ENCODE results near the gene CRAMP1.
"Not testable (repeated sequence)": the region's sequence is repeated elsewhere in the genome, so short reads cannot be mapped to it uniquely, and the experiment has no call there.

The CRAMP1 gene

DNA sequence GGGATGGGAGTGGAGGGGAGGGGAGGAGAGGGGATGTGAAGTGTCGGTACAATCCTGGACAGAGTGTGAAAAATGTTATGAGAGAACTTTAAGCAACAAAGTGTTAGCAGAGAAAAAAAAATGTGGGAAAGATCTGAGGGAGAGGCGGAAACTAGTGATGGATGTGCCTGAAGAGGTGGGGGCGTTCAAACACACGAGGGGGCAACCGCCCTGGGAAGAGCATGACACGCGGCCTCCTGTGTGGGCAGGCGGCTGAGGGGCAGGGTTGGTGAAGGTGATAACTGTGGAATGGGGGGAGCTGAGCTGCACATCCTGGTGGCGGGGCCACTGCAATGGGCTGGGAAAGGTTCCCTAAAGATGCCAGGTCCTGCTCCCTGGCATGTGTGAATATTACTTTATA lies 30.4 kb upstream of the CRAMP1 start:
- Mint-ChIP-seq H3K9me3 (peaks cover 4 to 6% of the 10 kb centered on the region in 2 donors), H3K4me3 (no peak overlapping the region), H3K27ac (no peak overlapping the region), H3K36me3 (peaks cover 8 to 33% of the 10 kb centered on the region in 2 donors), H3K4me1 (no peaks in the 10 kb centered on the region), H3K27me3 (no peaks in the 10 kb centered on the region)
- no peak for ATAC-seq (replicated peaks)
- DNase-seq: no peak

- Mint-ChIP-seq H3K27ac (no peak overlapping the region), H3K27me3 (no peaks in the 10 kb centered on the region), H3K4me1 (no peaks in the 10 kb centered on the region), H3K9me3 (peaks cover 4 to 6% of the 10 kb centered on the region in 2 donors), H3K4me3 (no peak overlapping the region), H3K36me3 (peaks cover 8 to 37% of the 10 kb centered on the region in 2 donors)
- ATAC-seq (replicated peaks) (no peak), DNase-seq (no peak)
These were observed 29.0 kb upstream of the CRAMP1 start for GRCh38 chr16:1583180-1583579.

- Mint-ChIP-seq H3K4me1 (no peaks in the 10 kb centered on the region), H3K27me3 (no peaks in the 10 kb centered on the region), H3K9me3 (peaks cover 4 to 6% of the 10 kb centered on the region in 2 donors), H3K27ac (peak overlapping the region; percentile 83), H3K4me3 (no peak overlapping the region), H3K36me3 (peaks cover 8 to 32% of the 10 kb centered on the region in 2 donors)
- DNase-seq (no peak), ATAC-seq (replicated peaks) (no peak)
These were observed 27.2 kb upstream of the CRAMP1 start for GRCh38 chr16:1584926-1585484.

DNA sequence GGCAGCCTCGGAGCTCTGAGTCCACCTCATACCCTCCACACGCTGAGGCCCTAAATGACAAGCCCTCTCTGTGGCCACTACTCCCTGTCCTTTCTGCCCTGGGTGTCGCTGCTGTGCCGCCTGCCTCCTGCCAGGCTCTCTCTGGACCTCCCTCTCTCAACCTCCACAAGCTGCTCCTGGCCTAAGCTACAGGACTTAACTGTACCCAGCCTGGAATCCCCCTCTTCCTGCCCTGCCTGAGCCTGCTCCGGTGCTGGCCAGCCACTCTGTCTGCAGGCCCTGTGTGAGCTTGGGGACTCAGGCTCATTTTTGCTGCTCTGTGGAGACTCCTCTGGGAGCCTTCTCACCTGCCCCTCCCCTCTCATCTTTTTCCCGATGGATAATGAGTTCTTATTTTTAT lies 21.8 kb upstream of the CRAMP1 start:
- H3K4me1 Mint-ChIP-seq: no peaks in the 10 kb centered on the region
- DNase-seq: no peak
- no peak overlapping the region for H3K4me3 Mint-ChIP-seq
- no peaks in the 10 kb centered on the region for H3K27me3 Mint-ChIP-seq
- H3K36me3 Mint-ChIP-seq: peaks cover 0 to 6% of the 10 kb centered on the region in 2 donors
- no peak for ATAC-seq (replicated peaks)
- no peak overlapping the region for H3K27ac Mint-ChIP-seq
- H3K9me3 Mint-ChIP-seq: no peaks in the 10 kb centered on the region

DNA sequence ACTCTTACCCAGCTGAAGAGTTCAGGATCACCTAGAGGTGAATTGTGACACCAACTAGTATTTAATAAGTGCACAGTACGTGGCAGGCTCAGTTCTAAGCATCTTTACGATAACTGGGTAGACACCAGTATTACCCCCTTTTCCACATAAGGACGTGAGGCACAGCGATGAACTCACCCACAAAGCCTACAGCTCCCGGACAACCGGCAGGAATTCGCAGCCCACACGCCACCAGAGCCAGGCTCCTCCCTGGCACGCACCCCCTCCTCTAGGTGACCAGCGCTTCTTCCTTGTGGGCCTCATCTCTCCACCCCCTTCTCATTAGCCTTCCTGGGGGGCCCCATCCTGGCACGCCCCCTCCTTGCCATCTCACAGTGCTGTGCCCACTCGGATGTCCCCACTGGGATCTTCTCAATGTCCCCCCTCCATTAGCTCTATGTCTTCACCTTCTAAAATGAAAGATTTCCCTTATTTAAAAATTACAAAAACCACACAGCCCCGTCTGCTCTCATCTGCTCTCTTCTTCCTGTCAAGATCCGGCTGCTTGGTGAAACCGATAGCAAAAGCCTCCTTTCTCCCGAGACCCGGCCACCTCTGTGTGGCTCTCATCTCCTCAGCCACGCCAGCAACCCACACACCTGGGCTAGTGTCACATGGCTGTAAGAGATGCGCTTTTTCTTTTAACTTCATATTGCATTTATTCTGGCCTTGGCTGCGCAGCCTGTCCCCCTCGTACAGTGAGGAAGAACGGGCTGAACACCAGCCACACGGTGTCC lies 21.0 kb upstream of the CRAMP1 start:
- DNase-seq (no peak), ATAC-seq (replicated peaks) (no peak)
- Mint-ChIP-seq H3K27me3 (no peaks in the 10 kb centered on the region), H3K27ac (no peak overlapping the region), H3K36me3 (peaks cover 0 to 6% of the 10 kb centered on the region in 2 donors), H3K9me3 (no peaks in the 10 kb centered on the region), H3K4me1 (no peaks in the 10 kb centered on the region), H3K4me3 (no peak overlapping the region)

DNA sequence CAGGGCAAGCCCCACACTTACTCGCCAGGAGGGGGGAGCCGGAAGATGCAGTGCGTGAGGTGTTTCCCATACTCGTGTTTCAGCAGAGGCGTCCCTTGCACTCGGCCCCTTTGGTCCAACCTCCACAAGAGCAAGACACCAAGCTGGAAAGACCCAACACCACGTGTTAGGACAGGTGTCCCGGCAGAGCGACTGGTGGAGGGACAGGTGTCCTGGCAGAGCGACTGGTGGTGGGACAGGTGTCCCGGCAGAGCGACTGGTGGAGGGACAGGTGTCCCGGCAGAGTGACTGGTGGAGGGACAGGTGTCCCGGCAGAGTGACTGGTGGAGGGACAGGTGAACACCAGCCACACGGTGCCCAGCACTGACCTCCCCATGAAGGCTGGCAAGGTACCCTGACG lies 19.7 kb upstream of the CRAMP1 start:
- Mint-ChIP-seq H3K4me1 (no peaks in the 10 kb centered on the region), H3K27ac (no peak overlapping the region)

DNA sequence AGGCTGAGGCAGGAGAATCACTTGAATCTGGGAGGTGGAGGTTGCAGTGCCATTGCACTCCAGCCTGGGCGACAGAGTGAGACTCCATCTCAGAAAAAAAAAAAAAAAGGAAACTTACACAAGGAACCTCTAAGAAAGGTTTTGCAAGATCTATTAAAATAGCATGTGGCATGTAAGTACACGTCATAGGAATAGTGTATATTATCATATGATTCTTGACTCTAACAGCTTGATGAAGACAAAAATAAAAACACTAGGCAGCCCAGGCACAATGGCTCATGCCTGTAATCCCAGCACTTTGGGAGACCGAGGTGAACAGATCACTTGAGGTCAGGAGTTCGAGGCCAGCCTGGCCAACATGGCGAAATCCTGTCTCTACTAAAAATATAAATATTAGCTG lies 16.6 kb upstream of the CRAMP1 start:
- not testable (repeated sequence) for H3K36me3 Mint-ChIP-seq; DNase-seq; H3K27me3 Mint-ChIP-seq; H3K4me3 Mint-ChIP-seq; H3K4me1 Mint-ChIP-seq; ATAC-seq (replicated peaks); H3K9me3 Mint-ChIP-seq; H3K27ac Mint-ChIP-seq

More for the DNA sequence above, 19.7 kb upstream of the CRAMP1 start:
- no peak overlapping the region for H3K4me3 Mint-ChIP-seq
- H3K27me3 Mint-ChIP-seq: no peaks in the 10 kb centered on the region
- no peaks in the 10 kb centered on the region for H3K9me3 Mint-ChIP-seq
- DNase-seq: no peak
- no peak for ATAC-seq (replicated peaks)
- H3K36me3 Mint-ChIP-seq: peaks cover 0 to 2% of the 10 kb centered on the region in 2 donors

GRCh38 chr16:1596516-1596915 lies 15.6 kb upstream of the CRAMP1 start:
- H3K4me1 Mint-ChIP-seq: no peaks in the 10 kb centered on the region
- no peaks in the 10 kb centered on the region for H3K27me3 Mint-ChIP-seq
- peaks cover 9% of the 10 kb centered on the region in 2 donors for H3K36me3 Mint-ChIP-seq
- no peaks in the 10 kb centered on the region for H3K9me3 Mint-ChIP-seq
- ATAC-seq (replicated peaks) (no peak), DNase-seq (no peak)
- H3K27ac Mint-ChIP-seq: no peak overlapping the region
- H3K4me3 Mint-ChIP-seq: no peak overlapping the region

DNA sequence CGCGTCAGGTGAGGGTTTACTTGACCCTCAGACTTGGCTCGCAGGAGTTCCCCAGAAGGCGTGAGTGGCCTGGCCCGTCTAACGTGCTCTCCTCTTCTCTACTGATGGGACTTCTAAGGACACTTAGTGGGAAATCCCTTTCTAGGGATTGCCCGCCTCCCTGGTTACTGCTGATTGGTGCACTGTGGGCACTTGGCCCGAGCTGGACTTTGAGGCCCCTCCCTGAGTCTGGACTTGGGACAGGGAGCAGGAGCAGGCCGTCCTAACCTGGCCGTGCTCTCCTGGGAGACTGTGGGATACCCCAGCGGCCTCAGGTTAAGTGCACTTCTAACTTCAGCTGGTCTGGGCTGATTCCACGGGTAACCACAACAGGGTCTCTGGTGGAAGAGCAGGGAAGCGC lies 15.0 kb upstream of the CRAMP1 start:
- no peak overlapping the region for H3K4me3 Mint-ChIP-seq
- no peak overlapping the region for H3K27ac Mint-ChIP-seq
- no peak for ATAC-seq (replicated peaks)
- no peaks in the 10 kb centered on the region for H3K4me1 Mint-ChIP-seq
- DNase-seq: no peak
- H3K36me3 Mint-ChIP-seq: peaks cover 9% of the 10 kb centered on the region in 2 donors
- no peaks in the 10 kb centered on the region for H3K27me3 Mint-ChIP-seq
- no peaks in the 10 kb centered on the region for H3K9me3 Mint-ChIP-seq

GRCh38 chr16:1601031-1601430 lies 11.1 kb upstream of the CRAMP1 start:
- DNase-seq: no peak
- Mint-ChIP-seq H3K4me3 (no peak overlapping the region), H3K4me1 (no peaks in the 10 kb centered on the region), H3K27ac (no peak overlapping the region), H3K9me3 (no peaks in the 10 kb centered on the region), H3K36me3 (peaks cover 9 to 20% of the 10 kb centered on the region in 2 donors), H3K27me3 (no peaks in the 10 kb centered on the region)
- ATAC-seq (replicated peaks): no peak

DNA sequence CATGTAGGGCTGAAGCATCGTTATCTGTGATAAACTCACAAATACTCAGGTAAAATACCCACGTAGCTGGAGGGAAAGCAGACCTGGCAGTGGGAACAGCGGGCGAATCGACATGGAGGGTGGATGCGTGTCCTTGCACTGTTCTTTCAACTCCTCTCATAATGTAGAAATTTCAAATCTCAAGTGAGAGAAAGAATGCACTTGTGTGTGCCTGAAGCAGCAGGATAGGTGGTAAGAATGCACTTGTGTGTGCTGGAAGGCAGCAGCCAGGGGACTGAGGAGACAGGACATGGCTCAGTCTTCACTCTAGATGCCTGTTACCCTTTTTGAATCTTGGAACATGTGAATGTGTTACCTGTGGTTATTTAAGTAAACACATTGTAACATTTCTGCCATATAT lies 10.7 kb upstream of the CRAMP1 start:
- H3K4me1 Mint-ChIP-seq: no peaks in the 10 kb centered on the region
- no peaks in the 10 kb centered on the region for H3K9me3 Mint-ChIP-seq
- no peak overlapping the region for H3K27ac Mint-ChIP-seq
- ATAC-seq (replicated peaks) (no peak), DNase-seq (no peak)
- H3K27me3 Mint-ChIP-seq: no peaks in the 10 kb centered on the region
- peaks cover 9 to 20% of the 10 kb centered on the region in 2 donors for H3K36me3 Mint-ChIP-seq
- H3K4me3 Mint-ChIP-seq: no peak overlapping the region

DNA sequence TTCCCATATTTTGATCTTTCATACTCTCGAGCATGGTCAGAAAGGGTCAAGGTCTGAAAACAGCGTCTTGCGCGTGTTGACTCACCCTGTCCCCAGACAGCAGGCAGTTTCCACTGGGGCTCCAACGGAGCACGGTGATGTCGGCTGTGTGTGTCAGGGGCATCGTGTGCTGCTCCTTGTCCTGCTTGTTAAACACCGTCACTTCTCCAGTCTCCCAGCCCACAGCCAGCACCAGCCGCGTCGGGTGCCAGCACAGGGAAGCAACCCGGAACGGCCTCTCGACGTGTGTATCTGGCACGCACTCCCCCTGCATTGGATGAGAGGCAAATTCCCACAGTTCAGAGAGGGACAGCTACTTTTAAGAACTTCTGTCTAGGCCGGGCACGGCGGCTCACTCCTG lies 9.9 kb upstream of the CRAMP1 start:
- H3K27me3 Mint-ChIP-seq: no peaks in the 10 kb centered on the region
- ATAC-seq (replicated peaks): no peak
- H3K27ac Mint-ChIP-seq: no peak overlapping the region

DNA sequence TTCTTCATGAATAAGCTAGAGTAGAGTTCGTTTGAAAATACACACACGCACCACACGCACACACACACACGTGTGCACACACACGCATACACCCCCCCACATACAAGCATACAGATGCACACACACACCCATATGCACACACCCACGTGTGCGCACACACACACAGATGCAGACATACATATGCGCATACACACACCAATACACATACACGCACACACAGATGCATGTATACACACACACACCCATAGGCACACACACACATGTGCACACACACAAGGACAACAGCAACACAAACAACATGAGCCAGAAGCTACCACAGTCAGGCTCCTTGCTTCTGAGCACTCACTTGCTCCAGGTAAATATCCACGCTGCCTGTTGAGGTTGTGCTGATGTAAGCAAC lies 5.4 kb upstream of the CRAMP1 start:
- DNase-seq: no peak
- no peak overlapping the region for H3K27ac Mint-ChIP-seq
- ATAC-seq (replicated peaks): no peak
- peaks cover 5 to 18% of the 10 kb centered on the region in 2 donors for H3K36me3 Mint-ChIP-seq
- no peaks in the 10 kb centered on the region for H3K27me3 Mint-ChIP-seq
- no peak overlapping the region for H3K4me3 Mint-ChIP-seq
- H3K9me3 Mint-ChIP-seq: no peaks in the 10 kb centered on the region
- peaks cover 9 to 42% of the 10 kb centered on the region in 2 donors for H3K4me1 Mint-ChIP-seq

More for the DNA sequence above, 9.9 kb upstream of the CRAMP1 start:
- DNase-seq: no peak
- Mint-ChIP-seq H3K9me3 (no peaks in the 10 kb centered on the region), H3K36me3 (peaks cover 10 to 24% of the 10 kb centered on the region in 2 donors), H3K4me3 (no peak overlapping the region), H3K4me1 (peaks cover 0 to 8% of the 10 kb centered on the region in 2 donors)

- H3K4me3 Mint-ChIP-seq: no peak overlapping the region
- ATAC-seq (replicated peaks): no peak
- H3K27me3 Mint-ChIP-seq: no peaks in the 10 kb centered on the region
- H3K4me1 Mint-ChIP-seq: peaks cover 12 to 49% of the 10 kb centered on the region in 2 donors
- H3K9me3 Mint-ChIP-seq: no peaks in the 10 kb centered on the region
- H3K27ac Mint-ChIP-seq: peak overlapping the region; percentile 65
- peaks cover 5 to 18% of the 10 kb centered on the region in 2 donors for H3K36me3 Mint-ChIP-seq
- DNase-seq: no peak
These were observed 4.2 kb upstream of the CRAMP1 start for GRCh38 chr16:1607971-1608370.
